Right atrium auricular region (tissue), 2 donors: ENCODE results near the gene ZNF280B. TPM values are rescaled to one million over a fixed set of nuclear protein-coding genes. Genes with fewer than 3 reads are reported as not detected.
"Not testable (repeated sequence)": the region's sequence is repeated elsewhere in the genome, so short reads cannot be mapped to it uniquely, and the experiment has no call there.

Experiments
- DNase-seq: peaks from one replicate; pipeline ENCODE4 v3.0.0-alpha.2; 2019; ENCODE audit warnings: low spot score
- H3K27ac ChIP-seq, 2 donors: fragments of 200-600 bp; sonication (generic); 1 replicate in 1 of 2; 2 replicates in 1 of 2; pipeline ENCODE4 v1.5.1; 2016 to 2019
- H3K27me3 ChIP-seq, 2 donors: fragments of 200-600 bp; sonication (generic); one replicate each; pipeline versions ENCODE4 v1.5.1 to v1.6.0; 2017 to 2019
- H3K36me3 ChIP-seq: fragments of 200-600 bp; sonication (generic); one replicate; pipeline ENCODE4 v1.5.1; 2016
- H3K4me1 ChIP-seq, 2 donors: fragments of 200-600 bp; sonication (generic); one replicate each; pipeline versions ENCODE4 v1.5.1 to v1.6.0; 2017 to 2019
- H3K4me3 ChIP-seq, 2 donors: fragments of 200-600 bp; sonication (generic); 1 replicate in 1 of 2; 2 replicates in 1 of 2; pipeline ENCODE4 v1.5.1; 2017 to 2019; ENCODE audit warnings: mild to moderate bottlenecking in 1 of 2, moderate library complexity in 1 of 2
- H3K9me3 ChIP-seq, 2 donors: fragments of 200-600 bp; sonication (generic); one replicate each; pipeline ENCODE4 v1.5.1; 2019
- CTCF ChIP-seq, 2 donors: fragments of 200-600 bp; sonication (generic); IDR thresholded peaks; one replicate each; pipeline ENCODE4 v1.5.1; 2019; ENCODE audit warnings: antibody characterized with exemption in 2 of 2
- total RNA-seq, 2 donors: library from RNA; depleted of rRNA; stranded (reverse); fragments of >200 nt; gene quantifications; one replicate each; pipeline ENCODE4 v1.1.0, GENCODE V29; 2016

Gene ZNF280B
- total RNA-seq, 2 donors from 2014 or later: 1.1 to 1.2 TPM

GRCh38 chr22:22507743-22508273 lies 734 bp downstream of the ZNF280B start:
- no peak for DNase-seq
- Histone ChIP-seq H3K4me3 (peak overlapping the region; percentile 41 to 50), H3K4me1 (no peaks in the 10 kb centered on the region), H3K27me3 (no peaks in the 10 kb centered on the region), H3K36me3 (no peaks in the 10 kb centered on the region), H3K9me3 (peaks cover 0 to 20% of the 10 kb centered on the region in 2 donors), H3K27ac (no peak overlapping the region)
- TF ChIP-seq CTCF (IDR thresholded peaks at IDR 0.05): no peak

DNA sequence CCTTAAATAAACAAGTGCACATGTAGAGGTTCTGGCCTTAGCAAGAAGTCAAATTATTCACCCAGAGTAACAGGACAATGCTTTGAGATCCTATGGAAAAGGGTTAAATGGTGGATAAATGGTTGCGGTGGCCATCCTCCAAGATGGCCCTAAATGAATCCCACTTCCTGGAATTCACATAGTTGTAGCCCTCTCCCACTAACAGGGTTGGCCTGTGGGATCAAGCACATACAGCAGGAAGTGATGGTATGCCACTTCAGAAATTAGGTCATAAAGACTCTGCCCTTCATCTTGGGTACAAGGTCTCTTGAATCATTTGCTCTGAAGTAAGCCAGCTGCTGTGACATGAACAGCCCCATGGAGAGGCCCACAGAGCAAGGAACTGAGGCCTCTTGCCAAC lies 1.8 kb downstream of the ZNF280B start:
- no peaks in the 10 kb centered on the region for H3K4me1 ChIP-seq
- H3K36me3 ChIP-seq: no peaks in the 10 kb centered on the region
- no peak overlapping the region for H3K4me3 ChIP-seq
- no peak for DNase-seq
- no peaks in the 10 kb centered on the region for H3K27me3 ChIP-seq
- no peak overlapping the region for H3K27ac ChIP-seq
- H3K9me3 ChIP-seq: peaks cover 0 to 20% of the 10 kb centered on the region in 2 donors
- TF ChIP-seq CTCF (IDR thresholded peaks at IDR 0.05): no peak

GRCh38 chr22:22498267-22498666 lies 10.3 kb downstream of the ZNF280B start:
- Histone ChIP-seq H3K36me3 (no peaks in the 10 kb centered on the region), H3K9me3 (no peaks in the 10 kb centered on the region), H3K4me3 (no peak overlapping the region), H3K27ac (no peak overlapping the region), H3K27me3 (no peaks in the 10 kb centered on the region), H3K4me1 (no peaks in the 10 kb centered on the region)
- TF ChIP-seq CTCF (IDR thresholded peaks at IDR 0.05): no peak
- DNase-seq: no peak

GRCh38 chr22:22491589-22491988 lies 17.0 kb downstream of the ZNF280B start:
- not testable (repeated sequence) for DNase-seq, H3K4me1 ChIP-seq, H3K36me3 ChIP-seq, H3K27me3 ChIP-seq, H3K4me3 ChIP-seq, H3K27ac ChIP-seq, H3K9me3 ChIP-seq

DNA sequence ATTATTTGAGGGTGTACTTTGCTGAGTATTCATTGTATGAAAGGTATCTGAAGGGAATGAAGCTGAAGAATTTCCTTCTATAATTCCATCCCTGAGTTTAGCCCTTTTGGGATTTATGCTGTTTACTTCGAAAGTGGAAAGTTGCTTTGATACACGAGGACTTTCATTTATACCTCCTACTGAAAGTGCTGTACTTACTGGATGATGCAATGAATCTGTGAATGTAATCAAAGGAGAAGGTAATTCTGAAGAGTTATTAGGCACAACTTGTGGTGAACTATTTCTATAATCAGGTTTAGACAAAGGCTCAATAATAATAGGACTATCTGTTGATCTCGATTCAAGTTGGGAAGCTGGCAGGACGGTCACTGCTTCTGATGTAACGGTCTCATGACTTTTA lies 19.8 kb downstream of the ZNF280B start:
- no peak for TF ChIP-seq CTCF (IDR thresholded peaks at IDR 0.05)
- H3K36me3 ChIP-seq: no peaks in the 10 kb centered on the region
- no peaks in the 10 kb centered on the region for H3K4me1 ChIP-seq
- no peaks in the 10 kb centered on the region for H3K27me3 ChIP-seq
- no peaks in the 10 kb centered on the region for H3K9me3 ChIP-seq
- no peak overlapping the region for H3K27ac ChIP-seq
- no peak for DNase-seq
- H3K4me3 ChIP-seq: no peak overlapping the region

DNA sequence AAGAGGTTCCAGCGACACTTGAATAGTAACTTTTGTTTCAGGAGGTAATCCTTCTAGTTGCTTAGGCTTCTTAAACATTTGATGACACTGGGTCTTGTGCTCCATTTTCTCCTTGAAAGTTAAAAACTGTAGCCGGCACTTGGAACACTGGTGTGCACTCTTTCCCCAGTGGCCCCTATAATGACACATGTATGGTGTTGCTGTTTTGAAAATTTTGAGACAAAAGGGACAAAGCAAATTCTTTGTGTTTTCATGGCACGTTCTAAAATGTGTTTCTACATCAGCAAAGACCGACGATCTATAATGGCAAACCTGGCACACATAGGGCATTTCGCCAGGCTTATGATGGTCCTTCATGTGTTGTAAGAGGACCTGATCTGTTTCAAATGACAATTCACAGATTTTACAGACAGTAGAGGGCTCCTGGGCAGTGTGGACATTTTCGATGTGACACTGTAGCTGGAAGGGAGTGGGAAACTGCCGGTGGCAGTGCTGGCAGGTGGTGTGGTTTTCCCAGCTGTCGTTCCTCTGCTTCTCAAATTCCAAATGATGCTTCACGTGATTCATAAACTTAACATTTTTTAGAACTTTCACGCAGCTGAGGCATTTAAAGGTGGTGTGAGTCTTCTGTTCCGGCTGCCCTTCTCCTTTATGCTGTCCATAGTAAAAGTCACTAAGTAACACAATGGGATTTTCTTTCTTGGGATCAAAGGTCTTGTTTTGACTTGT lies 20.5 kb downstream of the ZNF280B start:
- DNase-seq: no peak
- no peak overlapping the region for H3K4me3 ChIP-seq
- no peaks in the 10 kb centered on the region for H3K27me3 ChIP-seq
- no peaks in the 10 kb centered on the region for H3K36me3 ChIP-seq
- H3K4me1 ChIP-seq: no peaks in the 10 kb centered on the region
- H3K9me3 ChIP-seq: no peaks in the 10 kb centered on the region
- no peak overlapping the region for H3K27ac ChIP-seq
- no peak for TF ChIP-seq CTCF (IDR thresholded peaks at IDR 0.05)
